Mammary epithelial cell (primary cell): Measurements from ENCODE around the gene RPGR.

ENCODE experiments used
- EZH2 ChIP-seq: IDR thresholded peaks from 2 replicates; pipeline ENCODE4 v1.6.1; 2012; ENCODE audit warnings: low read length, inconsistent platforms, borderline replicate concordance
- TF ChIP-seq, protein P1 (sequence below), 2 donors: IDR thresholded peaks in 1 of 2; conservative IDR thresholded peaks in 1 of 2; 2 replicates each; pipeline ENCODE4 v1.5.1; 2011 to 2012; ENCODE audit warnings: inconsistent platforms in 2 of 2, low read length in 2 of 2, mild to moderate bottlenecking in 2 of 2, control low read depth in 1 of 2, low read depth in 1 of 2; ENCODE audit not compliant: insufficient read depth in 1 of 2; ENCODE audit errors: extremely low read depth in 1 of 2

- TF ChIP-seq, protein P1, sequence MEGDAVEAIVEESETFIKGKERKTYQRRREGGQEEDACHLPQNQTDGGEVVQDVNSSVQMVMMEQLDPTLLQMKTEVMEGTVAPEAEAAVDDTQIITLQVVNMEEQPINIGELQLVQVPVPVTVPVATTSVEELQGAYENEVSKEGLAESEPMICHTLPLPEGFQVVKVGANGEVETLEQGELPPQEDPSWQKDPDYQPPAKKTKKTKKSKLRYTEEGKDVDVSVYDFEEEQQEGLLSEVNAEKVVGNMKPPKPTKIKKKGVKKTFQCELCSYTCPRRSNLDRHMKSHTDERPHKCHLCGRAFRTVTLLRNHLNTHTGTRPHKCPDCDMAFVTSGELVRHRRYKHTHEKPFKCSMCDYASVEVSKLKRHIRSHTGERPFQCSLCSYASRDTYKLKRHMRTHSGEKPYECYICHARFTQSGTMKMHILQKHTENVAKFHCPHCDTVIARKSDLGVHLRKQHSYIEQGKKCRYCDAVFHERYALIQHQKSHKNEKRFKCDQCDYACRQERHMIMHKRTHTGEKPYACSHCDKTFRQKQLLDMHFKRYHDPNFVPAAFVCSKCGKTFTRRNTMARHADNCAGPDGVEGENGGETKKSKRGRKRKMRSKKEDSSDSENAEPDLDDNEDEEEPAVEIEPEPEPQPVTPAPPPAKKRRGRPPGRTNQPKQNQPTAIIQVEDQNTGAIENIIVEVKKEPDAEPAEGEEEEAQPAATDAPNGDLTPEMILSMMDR (conservative IDR thresholded peaks at IDR 0.05 in 1 of 2, IDR thresholded peaks at IDR 0.05 in 1 of 2; ENCODE audit: extremely low read depth in 1 of 2, insufficient read depth in 1 of 2, low read depth in 1 of 2, low read length in 2 of 2) = no peak
- TF ChIP-seq EZH2 = no peak
Measured at GRCh38 chrX:38371641-38372040, 44.3 kb upstream of the RPGR start.
